NCI-H1436 (cell line): Measurements from ENCODE around the gene SZT2.
"Not testable (repeated sequence)": the region's sequence is repeated elsewhere in the genome, so short reads cannot be mapped to it uniquely, and the experiment has no call there.

Source experiments
- DNase-seq: peaks from one replicate; lab custom pipeline; 2025; lab: John Stamatoyannopoulos, UW

Gene SZT2

GRCh38 chr1:43492826-43493225, 103.1 kb downstream of the SZT2 start:
- no peak for DNase-seq

DNA sequence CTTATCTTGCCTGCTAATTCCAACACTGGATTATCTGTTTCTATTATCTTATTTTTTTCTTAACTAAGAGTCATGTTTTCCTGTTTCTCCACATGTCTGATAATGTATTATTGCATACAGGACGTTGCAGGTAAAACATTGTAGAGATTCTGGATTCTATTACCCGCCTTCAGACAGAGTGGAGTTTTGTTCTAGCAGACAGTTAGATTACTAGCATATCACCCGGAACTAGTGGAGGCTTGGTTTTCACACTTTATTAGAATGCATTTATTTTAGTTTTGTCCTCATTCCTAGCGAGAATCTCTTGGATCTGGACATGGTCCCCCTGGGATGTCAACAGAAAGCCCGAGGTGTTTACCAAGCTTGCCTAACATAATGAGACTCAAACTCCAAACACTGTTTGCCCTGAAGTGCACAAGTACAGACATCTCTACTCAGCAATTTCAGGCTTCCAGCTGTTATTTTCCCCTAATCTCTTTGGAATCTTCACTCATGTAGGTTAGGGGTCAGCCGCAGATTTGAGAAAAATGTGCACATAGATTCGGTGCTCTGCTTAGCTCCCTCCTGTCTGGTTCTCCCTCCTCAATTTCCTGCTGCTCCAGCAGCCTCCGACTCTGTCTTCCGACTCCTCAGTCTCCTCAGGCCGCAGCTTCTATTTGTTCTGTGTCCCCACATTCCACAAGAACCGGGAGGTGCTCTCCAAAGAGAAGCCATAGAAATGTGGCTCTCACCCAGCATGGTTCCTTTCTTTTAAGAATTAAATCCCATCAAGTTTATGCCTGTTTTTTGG, 104.2 kb downstream of the SZT2 start:
- no peak for DNase-seq

DNA sequence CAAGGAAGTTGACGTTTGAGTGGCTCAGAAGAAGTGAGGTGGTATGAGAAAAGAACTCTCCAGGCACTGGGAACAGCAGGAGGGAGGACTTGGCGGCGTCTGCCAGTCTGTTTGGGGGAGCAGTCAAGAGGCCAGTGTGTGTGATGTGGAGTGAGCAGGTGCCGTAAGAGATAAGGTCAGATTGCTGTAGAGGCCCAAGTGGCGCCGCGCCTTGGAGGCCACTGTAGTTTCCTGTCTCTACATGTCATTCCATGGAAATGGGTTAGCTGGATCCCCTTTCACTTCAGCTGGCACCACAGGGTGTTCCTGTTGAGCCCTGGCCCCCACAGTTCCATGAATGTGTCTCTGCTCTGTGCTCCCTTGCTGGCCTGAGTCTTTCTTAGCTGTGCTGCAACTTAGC, 105.5 kb downstream of the SZT2 start:
- no peak for DNase-seq

DNA sequence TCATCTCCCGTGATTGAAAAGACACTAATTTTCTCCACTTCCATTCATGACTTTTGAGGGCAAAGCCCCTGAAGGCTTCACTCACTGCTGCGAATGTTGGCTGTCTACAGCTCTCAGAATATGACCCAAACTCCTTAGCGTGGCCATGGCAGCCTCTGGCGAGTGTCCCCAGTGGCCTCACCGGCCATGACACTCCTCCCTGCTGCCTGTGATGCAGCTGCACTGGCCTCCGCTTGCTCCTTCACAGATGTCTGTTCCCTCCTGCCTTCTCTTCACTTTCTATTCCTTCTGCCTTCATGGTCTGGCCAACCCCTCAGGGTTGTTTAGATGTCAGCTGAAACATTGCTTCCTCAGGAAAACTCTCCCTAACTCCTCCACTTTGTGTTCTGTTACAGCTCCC, 110.2 kb downstream of the SZT2 start:
- DNase-seq: no peak

- not testable (repeated sequence) for DNase-seq
Measured at GRCh38 chr1:43501806-43502205, 112.1 kb downstream of the SZT2 start.

DNA sequence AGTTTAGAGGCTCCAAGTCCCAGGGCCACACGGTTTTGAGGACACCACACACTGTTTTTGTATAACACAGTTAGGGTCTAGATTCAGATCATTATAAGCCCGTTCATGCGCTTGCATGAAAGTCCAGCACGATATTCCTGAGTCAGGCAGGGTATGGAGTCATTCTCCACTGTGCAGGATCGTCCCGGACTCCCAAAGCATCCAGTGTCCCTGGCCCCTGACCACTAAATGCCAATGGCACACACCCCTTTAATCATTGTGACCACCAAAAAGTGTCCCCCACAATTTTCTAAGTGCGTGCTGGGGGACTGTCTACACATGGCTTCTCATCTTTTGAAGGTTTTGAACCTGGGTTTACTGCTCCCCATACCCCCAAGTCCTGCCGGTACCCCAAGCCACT, 113.8 kb downstream of the SZT2 start:
- no peak for DNase-seq
